ENCODE results near the gene CKLF. TPM values are rescaled to one million over a fixed set of nuclear protein-coding genes. Genes with fewer than 3 reads are reported as not detected.

The CKLF gene
- total RNA-seq, 1 experiment from 2014 or later, result 47.9 TPM

- Histone ChIP-seq H3K9me2 (replicated peaks; ENCODE audit: low read length) (no peaks in the 10 kb centered on the region), H3K27me3 (ENCODE audit: low read length) (no peaks in the 10 kb centered on the region), H3K4me1 (ENCODE audit: insufficient read depth, low read length) (no peaks in the 10 kb centered on the region), H4K20me1 (ENCODE audit: low read length) (no peaks in the 10 kb centered on the region), H3K27ac (ENCODE audit: low read length) (no peak overlapping the region), H2AFZ (ENCODE audit: low read length) (no peak overlapping the region), H3K9me3 (ENCODE audit: low read length) (no peaks in the 10 kb centered on the region), H3K4me2 (ENCODE audit: low read length) (no peak overlapping the region), H3K4me3 (ENCODE audit: low read length) (no peak overlapping the region), H3F3A (ENCODE audit: low read length, unreplicated experiment) (no peaks in the 10 kb centered on the region), H3K9ac (ENCODE audit: low read length) (no peak overlapping the region), H3K36me3 (ENCODE audit: low read depth, low read length) (no peaks in the 10 kb centered on the region), H3K79me2 (ENCODE audit: low read length) (no peaks in the 10 kb centered on the region)
- intact Hi-C loops (cut with micrococcal nuclease), result no loop called here
- ATAC-seq, result no peak
- TF ChIP-seq CTCF (conservative IDR thresholded peaks at IDR 0.05; ENCODE audit: low read depth, low read length) (no peak), EZH2phosphoT487 (IDR thresholded peaks at IDR 0.05; ENCODE audit: borderline replicate concordance, low read length) (no peak), EZH2 (IDR thresholded peaks at IDR 0.05; ENCODE audit: low read length, unreplicated experiment) (no peak)
- CTCF ChIA-PET, result no interaction called here
- DNase-seq, result no peak
- no TSS peak for BruUV-seq (replicated peaks)
- POLR2A ChIA-PET (ENCODE audit: unreplicated experiment), result no interaction called here
Observed at GRCh38 chr16:66590322-66590721, 37.9 kb downstream of the CKLF start.

- Histone ChIP-seq H3K9me3 (ENCODE audit: low read length) (no peaks in the 10 kb centered on the region), H3F3A (ENCODE audit: low read length, unreplicated experiment) (no peaks in the 10 kb centered on the region), H3K4me2 (ENCODE audit: low read length) (no peak overlapping the region), H3K27ac (ENCODE audit: low read length) (no peak overlapping the region), H4K20me1 (ENCODE audit: low read length) (no peaks in the 10 kb centered on the region), H3K27me3 (ENCODE audit: low read length) (no peaks in the 10 kb centered on the region), H3K4me1 (ENCODE audit: insufficient read depth, low read length) (no peaks in the 10 kb centered on the region), H3K79me2 (ENCODE audit: low read length) (no peaks in the 10 kb centered on the region), H3K9me2 (replicated peaks; ENCODE audit: low read length) (no peaks in the 10 kb centered on the region), H3K9ac (ENCODE audit: low read length) (no peak overlapping the region), H3K36me3 (ENCODE audit: low read depth, low read length) (no peaks in the 10 kb centered on the region), H2AFZ (ENCODE audit: low read length) (no peak overlapping the region), H3K4me3 (ENCODE audit: low read length) (no peak overlapping the region)
- no peak for ATAC-seq
- no TSS peak for BruUV-seq (replicated peaks)
- no peak for TF ChIP-seq CTCF (conservative IDR thresholded peaks at IDR 0.05; ENCODE audit: low read depth, low read length)
- no peak for TF ChIP-seq EZH2phosphoT487 (IDR thresholded peaks at IDR 0.05; ENCODE audit: borderline replicate concordance, low read length)
- no peak for TF ChIP-seq EZH2 (IDR thresholded peaks at IDR 0.05; ENCODE audit: low read length, unreplicated experiment)
- intact Hi-C loops (cut with micrococcal nuclease), result no loop called here
- POLR2A ChIA-PET (ENCODE audit: unreplicated experiment), result no interaction called here
- no peak for DNase-seq
- CTCF ChIA-PET, result no interaction called here
Observed at GRCh38 chr16:66591018-66591417, 38.6 kb downstream of the CKLF start.

GRCh38 chr16:66592241-66592640 is 39.9 kb downstream of the CKLF start:
- intact Hi-C loops (cut with micrococcal nuclease), result no loop called here
- Histone ChIP-seq H3K4me1 (ENCODE audit: insufficient read depth, low read length) (no peaks in the 10 kb centered on the region), H3K36me3 (ENCODE audit: low read depth, low read length) (no peaks in the 10 kb centered on the region), H3K27me3 (ENCODE audit: low read length) (no peaks in the 10 kb centered on the region), H3K27ac (ENCODE audit: low read length) (no peak overlapping the region), H2AFZ (ENCODE audit: low read length) (no peak overlapping the region), H3K4me2 (ENCODE audit: low read length) (no peak overlapping the region), H3K9ac (ENCODE audit: low read length) (no peak overlapping the region), H3F3A (ENCODE audit: low read length, unreplicated experiment) (no peaks in the 10 kb centered on the region), H4K20me1 (ENCODE audit: low read length) (no peaks in the 10 kb centered on the region), H3K9me2 (replicated peaks; ENCODE audit: low read length) (no peaks in the 10 kb centered on the region), H3K9me3 (ENCODE audit: low read length) (no peaks in the 10 kb centered on the region), H3K4me3 (ENCODE audit: low read length) (no peak overlapping the region), H3K79me2 (ENCODE audit: low read length) (no peaks in the 10 kb centered on the region)
- ChIA-PET CTCF (no interaction called here), POLR2A (ENCODE audit: unreplicated experiment) (no interaction called here)
- TF ChIP-seq EZH2 (IDR thresholded peaks at IDR 0.05; ENCODE audit: low read length, unreplicated experiment), result no peak
- no peak for TF ChIP-seq EZH2phosphoT487 (IDR thresholded peaks at IDR 0.05; ENCODE audit: borderline replicate concordance, low read length)
- no peak for TF ChIP-seq CTCF (conservative IDR thresholded peaks at IDR 0.05; ENCODE audit: low read depth, low read length)
- DNase-seq (no peak), ATAC-seq (no peak)
- no TSS peak for BruUV-seq (replicated peaks)
